GM23338 (cell line): Measurements from ENCODE around the gene GUCY2C. TPM values are rescaled to one million over a fixed set of nuclear protein-coding genes. Genes with fewer than 3 reads are reported as not detected.

Experiments
- ATAC-seq: fragments of 200-7000 bp; cut with Tn5 transposase; 3 replicates; pipeline ENCODE4 v1.9.1; 2020
- DNase-seq: peaks from one replicate; pipeline ENCODE4 v3.0.0-alpha.2; 2015; ENCODE audit warnings: low spot score
- H2AFZ ChIP-seq: fragments of 200-600 bp; sonication (generic); 2 replicates; pipeline ENCODE4 v1.8.0; 2016; ENCODE audit warnings: antibody characterized with exemption, mild to moderate bottlenecking, moderate library complexity
- H3F3A ChIP-seq: fragments of 200-600 bp; sonication (generic); replicated peaks from 2 replicates; pipeline ENCODE4 v1.8.0; 2017; ENCODE audit warnings: antibody characterized with exemption, mixed run types, low read depth
- H3K27ac ChIP-seq: fragments of 200-600 bp; sonication (generic); 2 replicates; pipeline ENCODE4 v1.6.1; 2016; ENCODE audit warnings: low read depth
- H3K27me3 ChIP-seq: fragments of 200-600 bp; sonication (generic); 2 replicates; pipeline ENCODE4 v1.8.0; 2016; ENCODE audit warnings: mild to moderate bottlenecking, mixed run types, moderate library complexity; ENCODE audit not compliant: insufficient read depth
- H3K36me3 ChIP-seq: fragments of 200-600 bp; sonication (generic); 2 replicates; pipeline ENCODE4 v1.8.0; 2016; ENCODE audit warnings: mild to moderate bottlenecking; ENCODE audit not compliant: insufficient read depth
- H3K4me1 ChIP-seq: fragments of 200-600 bp; sonication (generic); 2 replicates; pipeline ENCODE4 v1.8.0; 2016; ENCODE audit warnings: mild to moderate bottlenecking, moderate library complexity; ENCODE audit not compliant: insufficient read depth
- H3K4me2 ChIP-seq: fragments of 200-600 bp; sonication (generic); 2 replicates; pipeline ENCODE4 v1.7.1; 2017; ENCODE audit warnings: mixed run types
- H3K4me3 ChIP-seq: fragments of 200-600 bp; sonication (generic); 2 replicates; pipeline ENCODE4 v1.6.1; 2016; ENCODE audit warnings: mixed run types
- H3K79me2 ChIP-seq: fragments of 200-600 bp; sonication (generic); replicated peaks from 2 replicates; pipeline ENCODE4 v1.8.0; 2017; ENCODE audit warnings: mild to moderate bottlenecking; ENCODE audit not compliant: insufficient read depth
- H3K9me2 ChIP-seq: fragments of 200-600 bp; sonication (generic); 2 replicates; pipeline ENCODE4 v1.8.0; 2017; ENCODE audit not compliant: insufficient read depth
- H4K20me1 ChIP-seq: fragments of 200-600 bp; sonication (generic); replicated peaks from 2 replicates; pipeline ENCODE4 v1.8.0; 2017; ENCODE audit warnings: mild to moderate bottlenecking; ENCODE audit not compliant: insufficient read depth
- H3K27ac Mint-ChIP-seq: 2 replicates; pipeline ENCODE4 v1.8.0; 2020; ENCODE audit warnings: inconsistent platforms, mild to moderate bottlenecking, moderate library complexity, mixed read lengths
- H3K27me3 Mint-ChIP-seq: 3 replicates; pipeline ENCODE4 v1.8.0; 2022; ENCODE audit warnings: low read depth, mild to moderate bottlenecking, moderate library complexity, mixed read lengths, inconsistent platforms; ENCODE audit not compliant: insufficient read depth, poor library complexity
- H3K36me3 Mint-ChIP-seq: 3 replicates; pipeline ENCODE4 v1.8.0; 2021; ENCODE audit warnings: low read depth, mild to moderate bottlenecking, inconsistent platforms, moderate library complexity, mixed read lengths
- H3K4me1 Mint-ChIP-seq: 3 replicates; pipeline ENCODE4 v1.8.0; 2020; ENCODE audit warnings: mild to moderate bottlenecking, inconsistent platforms, mixed read lengths
- H3K4me3 Mint-ChIP-seq: 3 replicates; pipeline ENCODE4 v1.8.0; 2021; ENCODE audit warnings: moderate library complexity, mild to moderate bottlenecking, inconsistent platforms, mixed read lengths
- H3K9me3 Mint-ChIP-seq: 3 replicates; pipeline ENCODE4 v1.8.0; 2020; ENCODE audit warnings: moderate library complexity, mild to moderate bottlenecking, inconsistent platforms, mixed read lengths
- CREB1 ChIP-seq: fragments of 250-450 bp; sonication (Bioruptor Pico); IDR thresholded peaks from 2 replicates; pipeline ENCODE4 v1.5.0; 2020; ENCODE audit warnings: low read depth, mild to moderate bottlenecking, moderate library complexity
- EZH2 ChIP-seq: fragments of 200-600 bp; sonication (generic); IDR thresholded peaks from one replicate; pipeline ENCODE4 v1.8.0; 2017; ENCODE audit warnings: antibody characterized with exemption, mild to moderate bottlenecking, low read depth; ENCODE audit not compliant: unreplicated experiment
- EZH2phosphoT487 ChIP-seq: fragments of 200-600 bp; sonication (generic); IDR thresholded peaks from one replicate; pipeline ENCODE4 v1.8.1; 2018; ENCODE audit warnings: antibody characterized with exemption; ENCODE audit not compliant: unreplicated experiment
- JUNB ChIP-seq: IDR thresholded peaks from one replicate; pipeline ENCODE4 v1.6.1; 2016; ENCODE audit warnings: antibody characterized with exemption; ENCODE audit not compliant: unreplicated experiment
- NANOG ChIP-seq: IDR thresholded peaks from 2 replicates; pipeline ENCODE4 v1.6.1; 2016; ENCODE audit warnings: antibody characterized with exemption, borderline replicate concordance
- POLR2AphosphoS5 ChIP-seq: IDR thresholded peaks from 2 replicates; pipeline ENCODE4 v1.6.1; 2016; ENCODE audit warnings: antibody characterized with exemption, low read depth
- STAT1 ChIP-seq: IDR thresholded peaks from one replicate; pipeline ENCODE4 v1.6.1; 2016; ENCODE audit warnings: antibody characterized with exemption; ENCODE audit not compliant: unreplicated experiment
- ZNF114 ChIP-seq: fragments of 250-450 bp; sonication (Bioruptor Pico); IDR thresholded peaks from 2 replicates; pipeline ENCODE4 v1.5.0; 2020; ENCODE audit warnings: mild to moderate bottlenecking, moderate library complexity
- ZNF331 ChIP-seq: fragments of 250-450 bp; sonication (Bioruptor Pico); IDR thresholded peaks from 2 replicates; pipeline ENCODE4 v1.5.0; 2020; ENCODE audit warnings: low read depth, mild to moderate bottlenecking, moderate library complexity
- polyA plus RNA-seq: library from polyadenylated mRNA; unstranded; fragments of >200 nt; fragmentation: Nextera tagmentation; extraction: Ambion mirVana; gene quantifications from 2 replicates; pipeline ENCODE4 v1.2.1, GENCODE V29; 2016
- total RNA-seq: library from RNA; depleted of rRNA; stranded (reverse); fragments of >200 nt; shearing (Covaris generic); gene quantifications from 2 replicates; pipeline ENCODE4 v1.2.3, GENCODE V29; 2014
- TF ChIP-seq, protein P1 (sequence below): fragments of 250-450 bp; sonication (Bioruptor Pico); IDR thresholded peaks from 2 replicates; pipeline ENCODE4 v1.5.0; 2020; ENCODE audit warnings: mild to moderate bottlenecking, moderate library complexity
- TF ChIP-seq, protein P2 (sequence below): IDR thresholded peaks from one replicate; pipeline ENCODE4 v1.6.1; 2018; ENCODE audit warnings: antibody characterized with exemption; ENCODE audit not compliant: unreplicated experiment
- TF ChIP-seq, protein P3 (sequence below): IDR thresholded peaks from 2 replicates; pipeline ENCODE4 v1.6.1; 2016; ENCODE audit warnings: antibody characterized with exemption
- TF ChIP-seq, protein P4 (sequence below), 2 experiments: fragments of 200-600 bp in 1 of 2; sonication (generic) in 1 of 2; conservative IDR thresholded peaks; 2 replicates each; pipeline versions ENCODE4 v1.5.1 to v1.6.1; 2016 to 2017; ENCODE audit warnings: antibody characterized with exemption in 2 of 2, low read depth in 2 of 2, mild to moderate bottlenecking in 2 of 2, moderate library complexity in 1 of 2

Gene GUCY2C
- total and polyA plus RNA-seq, 2 experiments from 2014 or later: 2.1 to 3.1 TPM

DNA sequence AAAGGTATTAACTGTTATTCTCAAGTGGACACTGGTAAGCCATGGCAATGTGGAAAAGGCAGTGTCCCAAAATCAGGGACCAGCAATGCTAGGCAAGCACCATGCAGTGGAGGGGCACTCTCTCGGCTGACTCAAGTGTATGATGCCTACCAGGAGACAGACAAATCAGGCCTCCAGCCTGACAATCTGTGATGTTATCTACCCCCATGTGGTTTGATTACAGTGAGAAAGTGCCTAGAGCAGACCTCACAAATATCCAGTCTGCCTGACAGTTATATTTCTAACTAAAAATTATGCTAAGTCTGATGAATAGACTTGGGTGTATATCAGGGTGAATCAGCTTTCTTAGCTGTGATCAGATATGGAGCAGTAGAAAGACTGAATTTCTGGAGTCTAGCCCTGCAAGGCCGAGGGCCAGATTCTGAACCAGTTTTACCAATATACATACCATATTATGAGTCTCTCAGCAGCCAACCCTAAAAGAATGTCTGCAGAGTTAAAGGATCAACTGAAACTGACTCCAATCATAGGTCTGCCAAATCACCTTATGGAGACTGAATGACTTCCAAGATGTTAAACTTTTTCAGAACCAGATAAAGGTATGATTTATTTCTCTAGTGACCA is 132.0 kb downstream of the GUCY2C start:
- no peak overlapping the region for H2AFZ ChIP-seq
- Mint-ChIP-seq H3K36me3 (no peaks in the 10 kb centered on the region), H3K9me3 (no peaks in the 10 kb centered on the region; the same call in 2 of the 3 replicates), H3K27me3 (peaks cover 10% of the 10 kb centered on the region), H3K4me3 (no peak overlapping the region), H3K27ac (no peak overlapping the region), H3K4me1 (peaks cover 12% of the 10 kb centered on the region)
- TF ChIP-seq, protein P1, sequence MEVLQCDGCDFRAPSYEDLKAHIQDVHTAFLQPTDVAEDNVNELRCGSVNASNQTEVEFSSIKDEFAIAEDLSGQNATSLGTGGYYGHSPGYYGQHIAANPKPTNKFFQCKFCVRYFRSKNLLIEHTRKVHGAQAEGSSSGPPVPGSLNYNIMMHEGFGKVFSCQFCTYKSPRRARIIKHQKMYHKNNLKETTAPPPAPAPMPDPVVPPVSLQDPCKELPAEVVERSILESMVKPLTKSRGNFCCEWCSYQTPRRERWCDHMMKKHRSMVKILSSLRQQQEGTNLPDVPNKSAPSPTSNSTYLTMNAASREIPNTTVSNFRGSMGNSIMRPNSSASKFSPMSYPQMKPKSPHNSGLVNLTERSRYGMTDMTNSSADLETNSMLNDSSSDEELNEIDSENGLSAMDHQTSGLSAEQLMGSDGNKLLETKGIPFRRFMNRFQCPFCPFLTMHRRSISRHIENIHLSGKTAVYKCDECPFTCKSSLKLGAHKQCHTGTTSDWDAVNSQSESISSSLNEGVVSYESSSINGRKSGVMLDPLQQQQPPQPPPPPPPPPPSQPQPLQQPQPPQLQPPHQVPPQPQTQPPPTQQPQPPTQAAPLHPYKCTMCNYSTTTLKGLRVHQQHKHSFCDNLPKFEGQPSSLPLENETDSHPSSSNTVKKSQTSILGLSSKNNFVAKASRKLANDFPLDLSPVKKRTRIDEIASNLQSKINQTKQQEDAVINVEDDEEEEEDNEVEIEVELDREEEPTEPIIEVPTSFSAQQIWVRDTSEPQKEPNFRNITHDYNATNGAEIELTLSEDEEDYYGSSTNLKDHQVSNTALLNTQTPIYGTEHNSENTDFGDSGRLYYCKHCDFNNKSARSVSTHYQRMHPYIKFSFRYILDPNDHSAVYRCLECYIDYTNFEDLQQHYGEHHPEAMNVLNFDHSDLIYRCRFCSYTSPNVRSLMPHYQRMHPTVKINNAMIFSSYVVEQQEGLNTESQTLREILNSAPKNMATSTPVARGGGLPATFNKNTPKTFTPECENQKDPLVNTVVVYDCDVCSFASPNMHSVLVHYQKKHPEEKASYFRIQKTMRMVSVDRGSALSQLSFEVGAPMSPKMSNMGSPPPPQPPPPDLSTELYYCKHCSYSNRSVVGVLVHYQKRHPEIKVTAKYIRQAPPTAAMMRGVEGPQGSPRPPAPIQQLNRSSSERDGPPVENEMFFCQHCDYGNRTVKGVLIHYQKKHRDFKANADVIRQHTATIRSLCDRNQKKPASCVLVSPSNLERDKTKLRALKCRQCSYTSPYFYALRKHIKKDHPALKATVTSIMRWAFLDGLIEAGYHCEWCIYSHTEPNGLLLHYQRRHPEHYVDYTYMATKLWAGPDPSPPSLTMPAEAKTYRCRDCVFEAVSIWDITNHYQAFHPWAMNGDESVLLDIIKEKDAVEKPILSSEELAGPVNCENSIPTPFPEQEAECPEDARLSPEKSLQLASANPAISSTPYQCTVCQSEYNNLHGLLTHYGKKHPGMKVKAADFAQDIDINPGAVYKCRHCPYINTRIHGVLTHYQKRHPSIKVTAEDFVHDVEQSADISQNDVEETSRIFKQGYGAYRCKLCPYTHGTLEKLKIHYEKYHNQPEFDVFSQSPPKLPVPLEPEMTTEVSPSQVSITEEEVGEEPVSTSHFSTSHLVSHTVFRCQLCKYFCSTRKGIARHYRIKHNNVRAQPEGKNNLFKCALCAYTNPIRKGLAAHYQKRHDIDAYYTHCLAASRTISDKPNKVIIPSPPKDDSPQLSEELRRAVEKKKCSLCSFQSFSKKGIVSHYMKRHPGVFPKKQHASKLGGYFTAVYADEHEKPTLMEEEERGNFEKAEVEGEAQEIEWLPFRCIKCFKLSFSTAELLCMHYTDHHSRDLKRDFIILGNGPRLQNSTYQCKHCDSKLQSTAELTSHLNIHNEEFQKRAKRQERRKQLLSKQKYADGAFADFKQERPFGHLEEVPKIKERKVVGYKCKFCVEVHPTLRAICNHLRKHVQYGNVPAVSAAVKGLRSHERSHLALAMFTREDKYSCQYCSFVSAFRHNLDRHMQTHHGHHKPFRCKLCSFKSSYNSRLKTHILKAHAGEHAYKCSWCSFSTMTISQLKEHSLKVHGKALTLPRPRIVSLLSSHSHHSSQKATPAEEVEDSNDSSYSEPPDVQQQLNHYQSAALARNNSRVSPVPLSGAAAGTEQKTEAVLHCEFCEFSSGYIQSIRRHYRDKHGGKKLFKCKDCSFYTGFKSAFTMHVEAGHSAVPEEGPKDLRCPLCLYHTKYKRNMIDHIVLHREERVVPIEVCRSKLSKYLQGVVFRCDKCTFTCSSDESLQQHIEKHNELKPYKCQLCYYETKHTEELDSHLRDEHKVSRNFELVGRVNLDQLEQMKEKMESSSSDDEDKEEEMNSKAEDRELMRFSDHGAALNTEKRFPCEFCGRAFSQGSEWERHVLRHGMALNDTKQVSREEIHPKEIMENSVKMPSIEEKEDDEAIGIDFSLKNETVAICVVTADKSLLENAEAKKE (CRISPR knock-in tag): no peak
- TF ChIP-seq, protein P2, sequence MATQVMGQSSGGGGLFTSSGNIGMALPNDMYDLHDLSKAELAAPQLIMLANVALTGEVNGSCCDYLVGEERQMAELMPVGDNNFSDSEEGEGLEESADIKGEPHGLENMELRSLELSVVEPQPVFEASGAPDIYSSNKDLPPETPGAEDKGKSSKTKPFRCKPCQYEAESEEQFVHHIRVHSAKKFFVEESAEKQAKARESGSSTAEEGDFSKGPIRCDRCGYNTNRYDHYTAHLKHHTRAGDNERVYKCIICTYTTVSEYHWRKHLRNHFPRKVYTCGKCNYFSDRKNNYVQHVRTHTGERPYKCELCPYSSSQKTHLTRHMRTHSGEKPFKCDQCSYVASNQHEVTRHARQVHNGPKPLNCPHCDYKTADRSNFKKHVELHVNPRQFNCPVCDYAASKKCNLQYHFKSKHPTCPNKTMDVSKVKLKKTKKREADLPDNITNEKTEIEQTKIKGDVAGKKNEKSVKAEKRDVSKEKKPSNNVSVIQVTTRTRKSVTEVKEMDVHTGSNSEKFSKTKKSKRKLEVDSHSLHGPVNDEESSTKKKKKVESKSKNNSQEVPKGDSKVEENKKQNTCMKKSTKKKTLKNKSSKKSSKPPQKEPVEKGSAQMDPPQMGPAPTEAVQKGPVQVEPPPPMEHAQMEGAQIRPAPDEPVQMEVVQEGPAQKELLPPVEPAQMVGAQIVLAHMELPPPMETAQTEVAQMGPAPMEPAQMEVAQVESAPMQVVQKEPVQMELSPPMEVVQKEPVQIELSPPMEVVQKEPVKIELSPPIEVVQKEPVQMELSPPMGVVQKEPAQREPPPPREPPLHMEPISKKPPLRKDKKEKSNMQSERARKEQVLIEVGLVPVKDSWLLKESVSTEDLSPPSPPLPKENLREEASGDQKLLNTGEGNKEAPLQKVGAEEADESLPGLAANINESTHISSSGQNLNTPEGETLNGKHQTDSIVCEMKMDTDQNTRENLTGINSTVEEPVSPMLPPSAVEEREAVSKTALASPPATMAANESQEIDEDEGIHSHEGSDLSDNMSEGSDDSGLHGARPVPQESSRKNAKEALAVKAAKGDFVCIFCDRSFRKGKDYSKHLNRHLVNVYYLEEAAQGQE: no peak
- no peak for TF ChIP-seq ZNF114 (CRISPR knock-in tag)
- TF ChIP-seq, protein P3, sequence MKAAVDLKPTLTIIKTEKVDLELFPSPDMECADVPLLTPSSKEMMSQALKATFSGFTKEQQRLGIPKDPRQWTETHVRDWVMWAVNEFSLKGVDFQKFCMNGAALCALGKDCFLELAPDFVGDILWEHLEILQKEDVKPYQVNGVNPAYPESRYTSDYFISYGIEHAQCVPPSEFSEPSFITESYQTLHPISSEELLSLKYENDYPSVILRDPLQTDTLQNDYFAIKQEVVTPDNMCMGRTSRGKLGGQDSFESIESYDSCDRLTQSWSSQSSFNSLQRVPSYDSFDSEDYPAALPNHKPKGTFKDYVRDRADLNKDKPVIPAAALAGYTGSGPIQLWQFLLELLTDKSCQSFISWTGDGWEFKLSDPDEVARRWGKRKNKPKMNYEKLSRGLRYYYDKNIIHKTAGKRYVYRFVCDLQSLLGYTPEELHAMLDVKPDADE: no peak
- TF ChIP-seq STAT1: no peak
- TF ChIP-seq ZNF331 (CRISPR knock-in tag): no peak
- TF ChIP-seq POLR2AphosphoS5: no peak
- TF ChIP-seq JUNB: no peak
- no peak for TF ChIP-seq CREB1 (CRISPR knock-in tag)
- no peak for TF ChIP-seq EZH2
- TF ChIP-seq, protein P4, sequence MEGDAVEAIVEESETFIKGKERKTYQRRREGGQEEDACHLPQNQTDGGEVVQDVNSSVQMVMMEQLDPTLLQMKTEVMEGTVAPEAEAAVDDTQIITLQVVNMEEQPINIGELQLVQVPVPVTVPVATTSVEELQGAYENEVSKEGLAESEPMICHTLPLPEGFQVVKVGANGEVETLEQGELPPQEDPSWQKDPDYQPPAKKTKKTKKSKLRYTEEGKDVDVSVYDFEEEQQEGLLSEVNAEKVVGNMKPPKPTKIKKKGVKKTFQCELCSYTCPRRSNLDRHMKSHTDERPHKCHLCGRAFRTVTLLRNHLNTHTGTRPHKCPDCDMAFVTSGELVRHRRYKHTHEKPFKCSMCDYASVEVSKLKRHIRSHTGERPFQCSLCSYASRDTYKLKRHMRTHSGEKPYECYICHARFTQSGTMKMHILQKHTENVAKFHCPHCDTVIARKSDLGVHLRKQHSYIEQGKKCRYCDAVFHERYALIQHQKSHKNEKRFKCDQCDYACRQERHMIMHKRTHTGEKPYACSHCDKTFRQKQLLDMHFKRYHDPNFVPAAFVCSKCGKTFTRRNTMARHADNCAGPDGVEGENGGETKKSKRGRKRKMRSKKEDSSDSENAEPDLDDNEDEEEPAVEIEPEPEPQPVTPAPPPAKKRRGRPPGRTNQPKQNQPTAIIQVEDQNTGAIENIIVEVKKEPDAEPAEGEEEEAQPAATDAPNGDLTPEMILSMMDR (conservative IDR thresholded peaks at IDR 0.05; ENCODE audit: low read depth in 2 of 2): no peak
- no peak for TF ChIP-seq EZH2phosphoT487
- no peak for TF ChIP-seq NANOG
- no peaks in the 10 kb centered on the region; the same call in none of the 2 replicates for H3K4me1 ChIP-seq
- no peak for ATAC-seq
- no peaks in the 10 kb centered on the region for H3K36me3 ChIP-seq
- no peaks in the 10 kb centered on the region; the same call in 1 of the 2 replicates for H3F3A ChIP-seq
- no peaks in the 10 kb centered on the region for H3K79me2 ChIP-seq
- H3K9me2 ChIP-seq: no peaks in the 10 kb centered on the region
- H3K27me3 ChIP-seq: peaks cover 9% of the 10 kb centered on the region; the same call in 1 of the 2 replicates
- no peaks in the 10 kb centered on the region; the same call in 1 of the 2 replicates for H4K20me1 ChIP-seq
- H3K4me3 ChIP-seq: no peak overlapping the region
- DNase-seq: no peak
- H3K27ac ChIP-seq: no peak overlapping the region
- H3K4me2 ChIP-seq: no peak overlapping the region
